Coronary artery (tissue), 2 donors: Measurements from ENCODE around the gene DBX2.

Source experiments
- DNase-seq: peaks from one replicate; pipeline ENCODE4 v3.0.0-alpha.2; 2017; ENCODE audit warnings: low spot score
- H3K27ac ChIP-seq, 2 donors: fragments of 200-600 bp; sonication (generic); one replicate each; pipeline ENCODE4 v1.5.1; 2016 to 2019
- H3K4me3 ChIP-seq: fragments of 200-600 bp; sonication (generic); 2 replicates; pipeline ENCODE4 v1.5.1; 2016; ENCODE audit warnings: mild to moderate bottlenecking, moderate library complexity
- TF ChIP-seq, protein P1 (sequence below): fragments of 200-600 bp; sonication (generic); IDR thresholded peaks from one replicate; pipeline ENCODE4 v1.5.1; 2019; ENCODE audit warnings: antibody characterized with exemption

Gene DBX2

DNA sequence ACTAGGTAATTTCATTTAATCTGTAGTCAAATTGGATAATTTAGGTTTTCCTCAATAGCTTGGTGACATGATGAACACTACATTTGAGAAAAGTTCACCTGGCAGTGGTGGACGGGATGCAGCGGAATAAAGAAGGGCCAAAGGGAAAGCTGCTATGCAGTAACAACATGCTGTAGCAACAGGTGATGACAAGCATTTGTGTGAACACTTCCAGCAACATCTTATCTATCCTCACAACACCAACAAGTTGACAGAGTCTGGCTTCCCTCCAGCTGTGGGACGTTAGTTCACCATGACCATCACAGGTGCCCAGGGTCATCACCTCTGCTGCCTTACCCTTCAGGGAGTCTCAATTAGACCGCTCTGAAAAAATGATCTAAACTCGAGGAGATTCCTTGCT lies 8.3 kb downstream of the DBX2 start:
- TF ChIP-seq, protein P1, sequence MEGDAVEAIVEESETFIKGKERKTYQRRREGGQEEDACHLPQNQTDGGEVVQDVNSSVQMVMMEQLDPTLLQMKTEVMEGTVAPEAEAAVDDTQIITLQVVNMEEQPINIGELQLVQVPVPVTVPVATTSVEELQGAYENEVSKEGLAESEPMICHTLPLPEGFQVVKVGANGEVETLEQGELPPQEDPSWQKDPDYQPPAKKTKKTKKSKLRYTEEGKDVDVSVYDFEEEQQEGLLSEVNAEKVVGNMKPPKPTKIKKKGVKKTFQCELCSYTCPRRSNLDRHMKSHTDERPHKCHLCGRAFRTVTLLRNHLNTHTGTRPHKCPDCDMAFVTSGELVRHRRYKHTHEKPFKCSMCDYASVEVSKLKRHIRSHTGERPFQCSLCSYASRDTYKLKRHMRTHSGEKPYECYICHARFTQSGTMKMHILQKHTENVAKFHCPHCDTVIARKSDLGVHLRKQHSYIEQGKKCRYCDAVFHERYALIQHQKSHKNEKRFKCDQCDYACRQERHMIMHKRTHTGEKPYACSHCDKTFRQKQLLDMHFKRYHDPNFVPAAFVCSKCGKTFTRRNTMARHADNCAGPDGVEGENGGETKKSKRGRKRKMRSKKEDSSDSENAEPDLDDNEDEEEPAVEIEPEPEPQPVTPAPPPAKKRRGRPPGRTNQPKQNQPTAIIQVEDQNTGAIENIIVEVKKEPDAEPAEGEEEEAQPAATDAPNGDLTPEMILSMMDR, result no peak
- Histone ChIP-seq H3K27ac (no peak overlapping the region), H3K4me3 (no peak overlapping the region)
- no peak for DNase-seq

- DNase-seq, result no peak
- no peak overlapping the region for H3K27ac ChIP-seq
- no peak overlapping the region for H3K4me3 ChIP-seq
- TF ChIP-seq, protein P1, result no peak
Measured at GRCh38 chr12:45040977-45041376, 9.9 kb downstream of the DBX2 start.

- TF ChIP-seq, protein P1, result no peak
- Histone ChIP-seq H3K27ac (no peak overlapping the region), H3K4me3 (no peak overlapping the region)
- DNase-seq, result no peak
Measured at GRCh38 chr12:45039757-45040156, 11.1 kb downstream of the DBX2 start.

DNA sequence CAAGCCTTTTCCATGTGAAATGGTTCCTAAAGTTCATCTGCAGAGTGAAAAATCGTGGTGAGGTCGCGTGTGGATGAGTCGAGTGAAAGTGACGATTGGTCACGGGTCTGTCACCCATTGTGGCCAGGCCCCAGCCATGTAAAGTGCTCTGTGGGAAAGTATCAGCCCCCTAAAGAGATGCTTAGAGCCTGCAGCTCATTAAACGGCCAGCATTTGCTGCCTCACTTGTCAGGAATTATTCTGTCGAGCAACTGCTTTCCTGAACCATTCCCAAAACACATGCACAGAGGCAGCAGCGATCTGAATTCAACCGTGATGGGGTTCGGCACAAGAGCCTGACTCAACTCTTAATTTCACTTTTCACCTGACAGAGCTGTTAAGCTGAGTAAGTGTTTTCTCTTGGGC lies 16.0 kb downstream of the DBX2 start:
- TF ChIP-seq, protein P1, result no peak
- Histone ChIP-seq H3K4me3 (no peak overlapping the region), H3K27ac (no peak overlapping the region)
- DNase-seq, result no peak

DNA sequence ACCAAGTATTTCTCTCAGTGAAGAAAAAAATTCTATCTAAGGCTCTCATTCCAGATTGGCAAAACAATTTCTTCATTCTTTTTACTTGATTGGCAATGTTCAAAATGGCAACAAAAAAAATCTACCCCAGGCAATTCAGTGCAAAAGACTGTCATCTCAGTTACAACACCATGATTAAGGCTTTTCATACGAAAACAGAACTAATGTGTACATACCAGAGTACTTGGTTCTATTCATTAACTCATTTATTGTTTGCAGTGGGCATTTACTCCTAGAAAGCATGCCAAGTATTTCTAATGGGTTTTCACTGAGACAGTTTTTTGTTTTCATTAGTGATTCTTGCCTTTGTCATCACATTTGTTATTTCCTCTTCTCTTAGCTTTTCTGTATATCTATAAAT lies 33.0 kb downstream of the DBX2 start:
- DNase-seq, result no peak
- TF ChIP-seq, protein P1, result no peak
- H3K27ac ChIP-seq, result no peak overlapping the region
- H3K4me3 ChIP-seq, result no peak overlapping the region

DNA sequence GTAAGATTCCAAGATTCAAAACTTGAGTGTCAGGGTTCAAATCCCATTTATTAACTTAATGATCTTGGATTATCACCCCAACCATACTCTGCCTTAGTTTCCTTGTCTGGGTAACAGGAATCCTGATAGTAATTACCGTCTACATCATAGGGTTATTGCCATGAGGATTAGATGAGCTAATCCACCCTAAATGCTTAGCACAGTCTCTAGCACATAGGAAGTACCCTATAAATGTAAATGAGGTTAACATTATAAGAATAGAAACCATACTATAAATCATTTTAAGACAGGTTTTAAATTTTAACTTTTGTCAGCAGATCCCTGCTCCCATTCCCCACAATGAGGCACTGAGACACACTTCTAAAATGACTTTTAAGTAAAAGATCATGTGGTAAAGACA lies 36.5 kb downstream of the DBX2 start:
- DNase-seq, result no peak
- no peak overlapping the region for H3K27ac ChIP-seq
- H3K4me3 ChIP-seq, result no peak overlapping the region
- TF ChIP-seq, protein P1, result no peak

- no peak overlapping the region for H3K27ac ChIP-seq
- no peak overlapping the region for H3K4me3 ChIP-seq
- DNase-seq, result no peak
- TF ChIP-seq, protein P1, result no peak
Measured at GRCh38 chr12:45012749-45013148, 38.1 kb downstream of the DBX2 start.
